HG03066 (cell line): ENCODE data around the gene STK33.
A peak's percentile ranks its signal among the peaks of the same experiment; 100 is the strongest.

Source experiments
- ATAC-seq: cut with Tn5 transposase; IDR thresholded peaks from one replicate; pipeline ENCODE4 v1.9.1; 2021; ENCODE audit warnings: low read depth; ENCODE audit not compliant: unreplicated experiment

STK33 gene

GRCh38 chr11:8604078-8604723, 10.2 kb upstream of the STK33 start:
- ATAC-seq = peak; percentile 84

DNA sequence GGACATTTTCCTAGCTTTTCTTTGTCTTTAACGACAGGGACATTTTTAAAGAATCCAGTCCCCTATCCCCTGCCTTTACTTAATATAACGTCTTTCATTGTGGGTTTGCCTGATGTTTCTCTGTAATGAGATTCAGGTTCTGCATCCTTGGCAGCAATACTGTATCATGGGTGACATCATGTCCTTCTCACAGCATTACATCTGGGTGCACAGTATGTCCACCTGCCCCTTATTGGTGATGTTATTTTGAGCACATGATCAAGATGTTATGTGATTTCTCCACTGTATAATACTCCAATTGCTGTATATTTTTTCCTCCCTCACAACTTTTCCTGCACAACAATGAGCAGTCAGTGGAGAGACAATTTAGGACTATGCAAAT, 9.7 kb upstream of the STK33 start:
- peak; percentile 17 for ATAC-seq

DNA sequence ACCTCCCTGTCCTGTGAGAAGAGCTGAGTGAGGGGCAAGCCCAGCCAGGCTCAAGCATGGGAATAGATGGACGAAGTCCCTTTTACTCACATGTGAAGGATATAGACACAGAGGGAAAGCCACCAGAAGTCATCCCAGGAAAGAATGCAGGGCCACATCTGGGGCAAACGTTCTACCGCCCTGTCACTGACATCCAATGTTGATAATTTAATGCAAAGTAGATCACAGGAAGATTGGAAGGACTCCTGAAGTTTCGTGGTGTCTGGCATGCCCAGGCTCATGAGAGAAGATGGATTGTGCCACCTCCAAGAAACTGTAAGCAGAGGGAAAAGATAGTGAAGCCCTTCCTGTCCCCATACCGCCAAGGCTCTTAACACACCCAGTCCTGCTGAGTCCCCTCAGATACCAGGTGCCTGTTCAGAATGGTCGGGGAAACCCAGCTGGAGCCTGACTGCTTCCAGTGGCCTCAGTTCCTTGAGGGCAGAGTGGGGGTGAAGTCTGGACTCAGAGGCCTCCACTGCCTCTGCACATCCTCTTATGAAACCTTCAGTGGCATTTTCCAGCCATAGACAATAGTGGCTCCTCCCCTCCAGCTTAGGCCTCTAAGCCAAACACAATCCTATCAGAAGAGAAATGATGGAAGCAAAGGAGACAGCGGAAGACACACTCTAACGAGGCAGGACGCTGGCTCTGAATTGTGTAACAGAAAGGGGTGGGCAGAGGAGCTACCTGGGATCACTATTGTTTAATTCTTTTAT, 7.5 kb upstream of the STK33 start:
- ATAC-seq = no peak

GRCh38 chr11:8598506-8598905, 4.5 kb upstream of the STK33 start:
- no peak for ATAC-seq

DNA sequence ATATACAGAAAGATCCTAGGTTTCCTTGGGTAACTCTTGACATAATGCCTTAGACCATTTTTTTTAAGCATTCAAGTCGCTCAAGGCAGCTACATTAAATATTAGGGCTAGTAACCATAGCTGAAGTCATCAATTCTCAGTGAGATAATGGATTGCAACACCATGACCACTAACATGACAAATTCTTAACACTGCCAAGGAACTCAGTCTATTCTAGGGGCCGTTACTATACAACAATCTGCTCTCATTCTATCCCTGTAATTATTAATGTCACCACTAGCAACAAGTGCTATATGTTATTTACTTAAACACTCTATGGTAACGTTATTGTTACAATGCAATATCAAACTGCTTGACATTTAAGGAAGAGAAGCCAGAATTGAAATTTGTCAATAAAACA, 3.2 kb upstream of the STK33 start:
- ATAC-seq = no peak

DNA sequence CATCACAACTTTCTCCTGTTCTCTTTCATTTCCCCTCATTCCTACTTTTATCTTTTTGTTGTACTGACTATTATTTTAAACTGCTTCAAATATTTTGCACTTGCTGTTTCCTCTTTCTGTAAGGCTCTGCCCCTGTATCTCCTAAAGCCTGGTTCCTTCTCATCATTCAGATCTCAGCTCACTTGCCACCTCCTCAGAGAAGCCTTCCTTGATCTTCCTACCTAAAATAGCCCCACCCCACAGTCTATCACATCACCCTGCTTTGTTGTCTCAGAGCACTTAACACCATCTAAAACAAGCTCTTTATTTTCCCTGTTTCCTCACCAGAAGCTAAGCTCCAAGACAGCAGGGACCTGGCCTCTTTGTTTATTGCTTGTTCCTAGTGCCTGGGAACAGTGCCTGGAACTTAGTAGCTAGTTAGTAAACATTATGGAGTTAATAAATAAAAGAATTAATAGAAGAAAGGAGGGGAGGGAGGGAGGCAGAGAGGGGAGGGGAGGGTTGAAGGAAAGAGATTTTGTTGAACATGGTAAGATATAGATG, 2.5 kb upstream of the STK33 start:
- ATAC-seq = no peak

GRCh38 chr11:8593455-8593854, 573 bp downstream of the STK33 start:
- no peak for ATAC-seq

DNA sequence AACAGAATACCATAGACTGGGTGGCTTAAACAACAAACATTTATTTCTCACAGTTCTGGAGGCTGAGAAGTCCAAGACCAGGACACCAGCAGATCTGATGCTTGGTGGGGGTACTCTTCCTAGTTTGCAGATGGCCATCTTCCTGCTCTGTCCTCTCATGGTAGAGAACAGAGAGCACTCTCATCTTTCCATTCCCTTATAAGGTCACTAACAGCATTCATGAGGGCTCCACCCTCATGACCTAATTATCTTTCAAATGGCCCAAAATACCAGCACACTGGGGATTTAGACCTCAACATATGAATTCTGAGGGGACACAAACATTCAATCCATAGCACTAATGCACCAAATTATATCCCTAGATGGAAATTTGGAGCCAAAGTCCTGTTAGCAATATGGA, 6.1 kb downstream of the STK33 start:
- no peak for ATAC-seq

- no peak for ATAC-seq
These were observed 7.2 kb downstream of the STK33 start for GRCh38 chr11:8586805-8587204.

DNA sequence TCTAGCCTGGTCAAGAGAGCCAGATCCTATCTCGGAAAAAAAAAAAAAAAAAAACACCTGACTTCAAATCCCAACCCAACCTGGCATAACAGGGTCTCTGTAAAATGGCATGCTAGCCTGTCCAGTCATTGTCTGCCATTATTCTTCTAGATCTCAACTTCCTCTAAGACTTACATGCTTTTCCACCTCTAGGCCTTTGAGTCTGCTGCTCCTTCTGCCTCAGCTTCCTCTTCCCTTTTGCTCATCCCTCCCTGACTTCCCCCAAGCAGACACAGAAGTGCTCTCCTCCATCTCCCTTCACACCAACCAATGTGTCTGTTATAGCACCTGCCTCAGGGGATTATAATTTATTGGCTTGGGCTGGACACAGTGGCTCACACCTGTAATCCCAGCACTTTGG, 7.8 kb downstream of the STK33 start:
- no peak for ATAC-seq

DNA sequence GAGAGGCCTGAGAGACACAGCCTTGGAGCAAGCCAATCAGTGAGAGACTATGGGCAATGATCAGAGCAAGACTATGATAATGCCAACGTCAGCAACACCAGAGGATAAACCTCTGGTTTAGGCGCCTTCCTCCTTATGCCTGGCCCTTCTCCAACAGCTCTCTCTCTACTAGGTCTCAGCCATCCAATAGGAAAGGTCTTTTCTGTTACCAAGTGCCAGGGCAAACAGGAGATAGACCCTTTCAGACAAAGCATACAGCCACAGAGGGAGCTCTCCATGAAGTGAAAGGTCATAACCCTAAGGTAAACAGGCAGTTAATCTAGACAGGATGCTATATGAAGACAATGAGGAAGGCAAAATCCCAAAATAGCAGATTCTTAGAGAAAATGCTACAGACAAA, 9.5 kb downstream of the STK33 start:
- ATAC-seq = no peak

DNA sequence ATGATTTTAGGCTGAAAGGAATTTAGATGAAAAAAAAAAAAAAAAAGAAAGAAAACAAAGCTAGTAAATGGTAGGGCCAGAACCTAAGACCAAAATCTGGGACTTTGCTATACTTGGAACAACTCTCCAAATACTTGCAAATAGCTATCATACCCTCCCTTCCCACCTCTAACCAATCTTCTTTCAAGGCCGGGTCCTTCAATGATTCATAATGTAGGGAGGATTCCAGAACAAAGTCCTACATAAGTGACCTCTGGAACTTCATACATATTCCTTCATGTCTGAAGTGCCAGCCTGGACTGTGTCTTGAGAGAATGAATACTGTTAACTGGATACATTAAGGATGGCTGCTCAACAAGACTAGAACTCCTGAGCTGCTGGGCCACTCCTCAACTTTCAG, 9.9 kb downstream of the STK33 start:
- no peak for ATAC-seq

- no peak for ATAC-seq
These were observed 12.7 kb downstream of the STK33 start for GRCh38 chr11:8581300-8581699.

GRCh38 chr11:8577791-8578581, 16.0 kb downstream of the STK33 start:
- ATAC-seq = no peak

DNA sequence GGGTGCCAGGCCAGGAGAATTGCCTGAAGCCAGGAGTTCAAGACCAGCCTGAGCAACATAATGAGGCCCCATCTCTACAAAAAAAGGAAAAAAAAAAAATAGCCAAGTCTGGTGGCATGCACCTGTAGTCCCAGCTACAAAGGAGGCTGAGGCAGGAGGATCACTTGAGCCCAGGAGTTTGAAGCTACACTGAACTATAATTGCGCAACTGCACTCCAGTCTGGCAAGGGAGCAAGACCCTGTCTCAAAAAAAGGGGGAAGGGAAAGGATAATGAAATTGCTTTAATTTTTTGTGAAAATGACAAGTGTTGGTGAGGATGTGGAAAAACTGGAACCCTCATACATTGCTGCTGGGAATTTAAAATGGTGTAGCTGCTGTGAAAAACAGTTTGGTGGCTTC, 19.2 kb downstream of the STK33 start:
- no peak for ATAC-seq

DNA sequence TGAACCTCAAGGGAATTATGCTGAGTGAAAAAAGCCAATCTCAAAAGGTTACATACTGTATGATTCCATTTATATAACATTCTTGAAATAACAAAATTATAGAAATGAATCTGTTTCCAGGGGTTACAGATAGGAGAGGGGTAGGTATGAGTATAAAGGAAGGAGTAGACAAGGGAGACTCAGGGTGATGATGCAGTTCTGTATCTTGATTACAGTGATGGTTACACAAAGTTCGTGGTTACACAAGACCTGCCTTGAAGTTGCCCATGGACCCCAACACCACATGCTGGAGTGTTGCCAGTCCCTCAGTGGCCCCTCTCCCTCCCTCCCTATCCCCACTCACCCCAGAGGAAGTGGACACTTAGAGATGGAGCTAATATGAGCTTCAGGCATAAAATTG, 20.3 kb downstream of the STK33 start:
- no peak for ATAC-seq

DNA sequence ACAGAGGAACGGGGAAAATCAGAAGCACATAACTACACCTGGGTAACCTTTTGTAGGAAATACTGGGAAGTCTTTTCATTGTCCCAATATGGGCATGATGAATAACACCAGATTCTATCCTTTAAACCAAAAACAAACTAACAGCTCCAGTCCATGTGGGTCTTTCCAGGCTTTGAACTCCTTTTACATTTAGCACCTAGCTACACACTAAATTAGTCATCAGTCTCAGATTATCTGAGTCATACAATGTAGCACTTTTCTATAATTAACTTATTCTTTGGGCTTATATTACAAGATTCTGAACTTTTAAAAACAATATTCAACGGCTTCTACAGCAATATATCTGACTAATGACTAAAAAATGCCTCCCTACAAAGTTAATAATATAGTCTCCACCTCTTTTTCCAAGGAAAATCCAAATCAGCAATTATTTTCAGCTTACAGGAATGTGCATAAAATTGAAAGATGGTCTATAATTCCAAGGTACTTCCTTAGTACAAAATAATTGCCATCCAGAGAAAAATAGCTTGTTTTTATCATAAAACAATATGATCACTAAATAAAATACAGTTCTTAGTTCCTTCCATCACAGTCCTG, 26.3 kb downstream of the STK33 start:
- ATAC-seq = no peak

- no peak for ATAC-seq
These were observed 27.3 kb downstream of the STK33 start for GRCh38 chr11:8566613-8567210.

DNA sequence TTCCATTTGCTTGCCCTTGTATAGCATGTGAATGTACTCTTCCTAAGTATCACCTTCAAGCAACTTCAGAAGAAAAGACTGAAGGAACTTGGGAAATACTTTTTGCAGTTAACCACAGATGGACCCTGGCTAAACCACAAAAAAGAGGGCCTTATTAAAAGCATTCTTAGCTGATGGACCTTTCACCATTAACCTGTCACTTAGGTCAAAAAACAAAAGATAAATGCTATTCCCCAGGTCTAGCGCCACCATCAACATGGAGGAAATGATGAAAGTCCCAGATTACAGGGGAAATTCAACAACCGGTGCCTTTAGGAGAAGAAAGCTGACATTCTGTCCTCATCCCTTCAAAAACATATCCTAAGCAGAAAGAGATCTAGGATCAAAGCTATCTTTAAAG, 29.5 kb downstream of the STK33 start:
- ATAC-seq = no peak

- no peak for ATAC-seq
These were observed 32.6 kb downstream of the STK33 start for GRCh38 chr11:8561461-8561860.

DNA sequence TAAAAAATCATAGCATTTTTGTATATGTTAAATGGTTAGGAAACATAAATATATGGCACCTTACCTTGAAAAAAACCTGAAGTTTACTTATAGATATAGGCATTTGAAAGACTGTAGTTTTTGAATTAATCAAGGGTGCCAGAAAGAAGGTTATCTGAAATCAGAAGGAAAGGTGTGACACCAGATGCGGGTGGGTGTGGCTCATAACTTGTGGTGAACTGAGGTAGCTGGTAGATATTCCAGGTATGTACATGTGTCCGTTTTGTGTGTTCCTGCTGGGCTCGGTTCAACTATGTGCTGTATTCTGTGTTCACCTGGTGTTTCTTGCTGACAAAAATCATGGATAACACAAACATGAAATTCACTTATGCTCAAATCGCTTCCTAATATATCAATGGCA, 35.6 kb downstream of the STK33 start:
- ATAC-seq = no peak
